ENCODE data around the gene DISP1.

- TF ChIP-seq POLR2AphosphoS5 (IDR thresholded peaks at IDR 0.05) (no peak), POLR2A (IDR thresholded peaks at IDR 0.05) (no peak)
Measured at GRCh38 chr1:222787729-222788128, 27.1 kb upstream of the DISP1 start.
